NCI-H2227 treated with DMSO at 0.1 percent for 48 hours (cell line): ENCODE data around the gene UNC79.
A peak's percentile ranks its signal among the peaks of the same experiment; 100 is the strongest.

Source experiments
- DNase-seq: peaks from one replicate; lab custom pipeline; 2025; lab: John Stamatoyannopoulos, UW

The UNC79 gene

GRCh38 chr14:93548102-93548843 lies 117.5 kb downstream of the UNC79 start:
- DNase-seq: no peak

- no peak for DNase-seq
Observed at GRCh38 chr14:93549595-93549994, 118.9 kb downstream of the UNC79 start.

GRCh38 chr14:93564918-93565317 lies 134.2 kb downstream of the UNC79 start:
- DNase-seq: no peak

- DNase-seq: no peak
Observed at GRCh38 chr14:93566065-93566693, 135.4 kb downstream of the UNC79 start.

GRCh38 chr14:93571275-93571674 lies 140.5 kb downstream of the UNC79 start:
- DNase-seq: no peak

- DNase-seq: no peak
Observed at GRCh38 chr14:93579178-93579577, 148.4 kb downstream of the UNC79 start.

- no peak for DNase-seq
Observed at GRCh38 chr14:93582516-93582915, 151.8 kb downstream of the UNC79 start.

- DNase-seq: no peak
Observed at GRCh38 chr14:93587330-93587729, 156.6 kb downstream of the UNC79 start.

- no peak for DNase-seq
Observed at GRCh38 chr14:93591506-93591905, 160.8 kb downstream of the UNC79 start.

GRCh38 chr14:93592786-93593185 lies 162.0 kb downstream of the UNC79 start:
- no peak for DNase-seq

GRCh38 chr14:93606091-93606490 lies 175.4 kb downstream of the UNC79 start:
- no peak for DNase-seq

GRCh38 chr14:93619176-93619793 lies 188.5 kb downstream of the UNC79 start:
- DNase-seq: peak; percentile 4

GRCh38 chr14:93628048-93628447 lies 197.3 kb downstream of the UNC79 start:
- no peak for DNase-seq

GRCh38 chr14:93629643-93630042 lies 198.9 kb downstream of the UNC79 start:
- no peak for DNase-seq

- DNase-seq: no peak
Observed at GRCh38 chr14:93638790-93639189, 208.1 kb downstream of the UNC79 start.

GRCh38 chr14:93643127-93643526 lies 212.4 kb downstream of the UNC79 start:
- DNase-seq: no peak

GRCh38 chr14:93643676-93644075 lies 212.9 kb downstream of the UNC79 start:
- DNase-seq: no peak

- no peak for DNase-seq
Observed at GRCh38 chr14:93645200-93645599, 214.5 kb downstream of the UNC79 start.

- no peak for DNase-seq
Observed at GRCh38 chr14:93648440-93649168, 217.9 kb downstream of the UNC79 start.

GRCh38 chr14:93654599-93654998 lies 223.9 kb downstream of the UNC79 start:
- no peak for DNase-seq

GRCh38 chr14:93655078-93655750 lies 224.5 kb downstream of the UNC79 start:
- DNase-seq: peak; percentile 74

- DNase-seq: no peak
Observed at GRCh38 chr14:93657875-93658274, 227.1 kb downstream of the UNC79 start.
